HG03139 (cell line): ENCODE data around the gene MKI67.
A peak's percentile ranks its signal among the peaks of the same experiment; 100 is the strongest.

Experiments used
- ATAC-seq: cut with Tn5 transposase; IDR thresholded peaks from one replicate; pipeline ENCODE4 v1.9.1; 2021; ENCODE audit not compliant: unreplicated experiment

The MKI67 gene

GRCh38 chr10:128084991-128085390, 41.2 kb downstream of the MKI67 start:
- no peak for ATAC-seq

GRCh38 chr10:128084364-128084763, 41.9 kb downstream of the MKI67 start:
- no peak for ATAC-seq

- ATAC-seq, result no peak
Observed at GRCh38 chr10:128083191-128083895, 42.9 kb downstream of the MKI67 start.

GRCh38 chr10:128081720-128082119, 44.5 kb downstream of the MKI67 start:
- no peak for ATAC-seq

- no peak for ATAC-seq
Observed at GRCh38 chr10:128081222-128081621, 45.0 kb downstream of the MKI67 start.

- ATAC-seq, result no peak
Observed at GRCh38 chr10:128080641-128081040, 45.6 kb downstream of the MKI67 start.

GRCh38 chr10:128080231-128080630, 46.0 kb downstream of the MKI67 start:
- ATAC-seq, result no peak

- peak; percentile 71 for ATAC-seq
Observed at GRCh38 chr10:128078136-128078969, 47.9 kb downstream of the MKI67 start.

GRCh38 chr10:128077155-128077875, 48.9 kb downstream of the MKI67 start:
- ATAC-seq, result no peak

- no peak for ATAC-seq
Observed at GRCh38 chr10:128074589-128074988, 51.6 kb downstream of the MKI67 start.

GRCh38 chr10:128073890-128074289, 52.3 kb downstream of the MKI67 start:
- no peak for ATAC-seq

GRCh38 chr10:128072941-128073645, 53.1 kb downstream of the MKI67 start:
- no peak for ATAC-seq

GRCh38 chr10:128072046-128072445, 54.2 kb downstream of the MKI67 start:
- ATAC-seq, result no peak

- ATAC-seq, result no peak
Observed at GRCh38 chr10:128071417-128071782, 54.8 kb downstream of the MKI67 start.

- ATAC-seq, result no peak
Observed at GRCh38 chr10:128070721-128071416, 55.4 kb downstream of the MKI67 start.

GRCh38 chr10:128070161-128070560, 56.1 kb downstream of the MKI67 start:
- ATAC-seq, result no peak

- peak; percentile 27 for ATAC-seq
Observed at GRCh38 chr10:128069351-128070051, 56.7 kb downstream of the MKI67 start.

- ATAC-seq, result no peak
Observed at GRCh38 chr10:128068398-128069285, 57.6 kb downstream of the MKI67 start.
